HG02981 (cell line): Measurements from ENCODE around the gene CIDEC.
"Not testable (repeated sequence)": the region's sequence is repeated elsewhere in the genome, so short reads cannot be mapped to it uniquely, and the experiment has no call there.

Experiments used
- ATAC-seq: cut with Tn5 transposase; IDR thresholded peaks from one replicate; pipeline ENCODE4 v1.9.1; 2021; ENCODE audit warnings: mild to moderate bottlenecking, moderate library complexity; ENCODE audit not compliant: unreplicated experiment

Gene CIDEC

DNA sequence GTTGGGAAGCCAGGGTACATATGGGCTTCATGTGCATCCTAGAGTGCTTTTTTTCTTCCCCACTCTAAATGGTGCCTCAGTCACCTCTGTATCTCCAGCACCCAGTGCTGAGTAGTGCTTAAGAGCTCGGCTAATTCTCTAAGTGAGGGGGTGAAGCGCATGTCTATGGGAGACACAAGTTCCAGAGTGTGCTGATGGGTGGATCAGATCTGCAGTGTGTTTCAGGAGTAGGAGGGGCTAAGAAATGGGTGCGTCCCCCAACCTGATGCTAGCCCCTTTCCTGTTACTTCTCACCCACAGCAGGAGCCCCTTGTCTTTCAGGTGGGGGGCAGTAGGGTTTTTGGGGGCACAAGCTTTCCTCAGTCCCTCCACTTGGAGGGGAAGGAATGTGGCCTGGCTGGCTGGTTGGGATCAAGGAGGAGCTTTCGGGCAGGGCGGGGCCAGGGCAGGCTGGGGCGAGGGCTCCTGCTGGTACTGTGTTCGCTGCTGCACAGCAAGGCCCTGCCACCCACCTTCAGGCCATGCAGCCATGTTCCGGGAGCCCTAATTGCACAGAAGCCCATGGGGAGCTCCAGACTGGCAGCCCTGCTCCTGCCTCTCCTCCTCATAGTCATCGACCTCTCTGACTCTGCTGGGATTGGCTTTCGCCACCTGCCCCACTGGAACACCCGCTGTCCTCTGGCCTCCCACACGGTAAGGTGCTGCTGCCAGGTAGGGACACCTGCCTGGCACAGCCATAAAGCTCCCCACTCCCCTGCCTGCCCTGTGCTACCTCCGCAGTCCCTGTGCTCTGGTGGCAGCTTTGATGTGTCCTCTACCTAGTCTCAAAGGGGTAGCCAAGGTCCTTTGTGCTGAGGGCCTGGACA lies 22.6 kb upstream of the CIDEC start, which contains the start of gene IL17RE:
TSS of gene IL17RE (plus strand) at position 477 of the 866 bp plus-strand sequence. CDS start at position 562, 85 bp downstream.
- ATAC-seq, result no peak

DNA sequence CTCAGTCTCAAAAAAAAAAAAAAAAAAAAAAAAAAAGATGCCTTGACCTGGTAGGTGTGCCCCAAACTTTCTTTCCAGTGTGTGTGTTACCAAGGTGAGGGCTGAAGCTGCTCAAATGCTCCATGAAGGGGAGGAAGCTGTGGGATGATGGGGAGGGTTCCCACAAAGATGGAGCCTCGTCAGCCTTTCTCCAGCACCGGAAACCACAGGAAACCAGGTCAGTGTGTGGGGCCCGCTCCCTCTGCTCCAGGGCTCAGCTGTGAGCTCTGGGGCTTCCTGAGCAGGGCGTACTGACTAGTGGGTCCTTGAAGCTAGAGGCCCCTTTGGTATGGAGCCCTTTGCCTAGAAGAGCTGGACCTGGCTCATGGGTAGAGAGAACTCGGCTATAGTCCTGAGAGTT lies 21.9 kb upstream of the CIDEC start:
- no peak for ATAC-seq

DNA sequence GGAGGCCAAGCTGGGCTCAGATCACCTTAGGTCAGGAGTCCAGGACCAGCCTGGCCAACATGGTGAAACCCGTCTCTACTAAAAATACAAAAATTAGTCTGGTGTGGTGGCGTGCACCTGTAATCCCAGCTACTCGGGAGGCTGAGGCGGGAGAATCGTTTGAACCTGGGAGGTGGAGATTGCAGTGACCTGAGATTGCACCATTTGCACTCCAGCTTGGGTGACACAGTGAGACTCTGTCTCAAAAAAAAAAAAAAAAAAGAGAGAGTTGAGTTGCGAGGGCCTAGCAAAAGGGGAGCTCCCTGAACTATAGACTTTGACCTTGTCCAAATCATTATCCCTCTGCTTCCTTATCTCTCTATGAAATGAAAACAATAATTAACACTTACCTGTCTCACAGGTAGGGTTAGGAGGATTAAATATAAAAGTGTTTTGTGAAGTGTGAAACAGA lies 20.9 kb upstream of the CIDEC start:
- not testable (repeated sequence) for ATAC-seq

DNA sequence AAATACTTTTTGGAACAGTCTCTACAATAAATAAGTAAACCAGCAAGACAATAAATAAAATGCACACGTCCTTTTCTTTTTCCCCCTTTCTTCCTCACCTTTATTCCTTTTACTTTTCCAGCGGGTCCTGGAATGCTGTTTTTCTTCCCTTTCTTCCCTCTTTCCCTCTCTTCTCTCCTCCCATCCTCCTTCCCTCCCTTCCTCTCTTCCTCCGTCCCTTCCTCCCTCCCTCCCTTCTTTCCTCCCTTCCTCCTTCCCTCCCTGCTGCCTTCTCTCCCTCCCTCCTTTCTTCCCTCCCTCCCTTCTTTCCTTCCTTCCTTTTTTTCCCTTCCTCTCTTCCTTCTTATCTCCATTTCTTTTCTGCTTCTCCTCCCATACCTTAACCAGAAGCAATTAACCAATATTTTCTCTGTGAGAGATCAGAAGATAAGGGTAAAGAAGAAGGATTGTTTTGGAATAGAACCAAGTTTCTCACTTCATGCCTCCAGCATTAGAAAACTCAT lies 19.3 kb upstream of the CIDEC start:
- ATAC-seq, result no peak

DNA sequence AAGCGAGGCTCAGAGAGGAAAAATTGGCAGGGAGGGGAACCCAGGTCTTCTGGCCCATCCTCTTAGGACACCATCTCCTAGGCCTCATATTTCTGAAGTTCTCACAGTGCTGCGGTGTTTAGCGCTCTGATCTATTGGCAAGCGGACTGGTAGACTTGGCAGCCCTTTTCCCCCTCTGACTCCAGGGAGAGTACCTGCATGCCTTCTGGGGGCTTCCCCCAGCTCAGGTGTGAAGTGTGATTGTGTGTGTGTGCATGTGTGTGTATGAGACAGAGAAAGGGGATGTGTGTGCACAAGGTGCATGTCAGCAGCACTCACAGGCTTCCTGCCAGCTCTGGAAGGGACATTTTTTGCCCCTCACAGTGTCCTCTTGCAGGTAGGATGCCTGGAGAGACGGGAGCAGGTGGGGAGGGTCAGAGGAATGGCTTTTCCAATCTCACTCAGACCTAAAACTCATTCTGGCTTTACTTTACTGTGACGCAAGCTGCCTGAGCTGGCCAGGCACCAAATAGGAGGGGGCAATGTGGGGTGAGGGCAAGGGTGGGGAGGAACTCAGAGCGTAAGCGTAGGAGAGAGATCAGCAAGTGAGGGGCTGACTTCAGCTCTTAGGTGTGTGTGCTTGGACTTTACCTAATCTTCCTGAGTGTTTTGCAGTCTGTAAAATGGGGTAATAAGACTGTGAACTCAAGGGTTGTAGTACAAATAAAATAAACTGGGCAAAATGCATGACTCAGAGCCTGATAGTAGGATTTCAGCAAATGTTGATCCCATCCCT lies 18.6 kb upstream of the CIDEC start:
- no peak for ATAC-seq

DNA sequence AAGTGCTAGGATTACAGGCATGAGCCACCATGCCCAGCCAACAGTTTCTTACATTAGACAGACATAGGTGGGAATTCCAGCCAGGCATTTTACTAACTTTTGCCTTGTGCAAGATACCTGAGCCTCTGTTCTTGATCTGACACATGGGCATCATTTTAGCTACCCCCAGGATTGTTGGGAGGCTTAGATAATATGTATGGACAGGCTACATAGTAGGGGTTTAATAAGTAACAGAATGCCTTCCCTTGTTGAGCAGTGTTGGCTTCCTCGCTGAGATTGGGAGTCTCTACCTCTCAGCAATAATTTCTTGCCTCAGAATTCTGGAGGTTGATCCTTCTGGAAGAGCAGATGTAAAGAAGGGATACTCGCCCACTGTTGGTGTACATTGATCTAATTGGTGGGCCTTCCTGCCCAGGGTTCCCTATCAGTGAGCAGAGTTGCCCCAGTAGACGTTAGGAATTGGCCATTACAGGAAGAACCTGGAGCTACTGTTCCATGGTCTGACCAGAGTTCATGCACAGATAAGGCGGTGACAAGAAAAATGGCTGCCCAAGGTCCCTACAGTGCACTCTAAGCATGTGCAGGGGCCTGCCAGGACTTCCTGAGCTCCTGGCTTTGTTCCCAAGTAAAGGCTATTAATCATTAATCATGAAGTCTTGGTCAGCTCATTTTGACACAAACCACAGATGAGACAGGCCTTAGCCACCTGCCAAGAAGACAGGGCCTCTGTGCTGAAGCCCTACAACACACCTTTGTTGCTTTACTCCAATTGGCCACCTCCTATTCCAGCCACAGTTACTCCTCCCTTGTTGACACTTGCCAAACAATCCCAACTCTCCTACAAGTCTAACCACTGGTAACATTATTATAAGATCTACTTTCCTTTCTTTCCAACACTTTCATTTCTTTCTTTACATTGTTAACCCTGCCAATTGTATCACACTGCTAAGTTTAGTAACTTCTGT lies 17.6 kb upstream of the CIDEC start:
- ATAC-seq, result no peak

DNA sequence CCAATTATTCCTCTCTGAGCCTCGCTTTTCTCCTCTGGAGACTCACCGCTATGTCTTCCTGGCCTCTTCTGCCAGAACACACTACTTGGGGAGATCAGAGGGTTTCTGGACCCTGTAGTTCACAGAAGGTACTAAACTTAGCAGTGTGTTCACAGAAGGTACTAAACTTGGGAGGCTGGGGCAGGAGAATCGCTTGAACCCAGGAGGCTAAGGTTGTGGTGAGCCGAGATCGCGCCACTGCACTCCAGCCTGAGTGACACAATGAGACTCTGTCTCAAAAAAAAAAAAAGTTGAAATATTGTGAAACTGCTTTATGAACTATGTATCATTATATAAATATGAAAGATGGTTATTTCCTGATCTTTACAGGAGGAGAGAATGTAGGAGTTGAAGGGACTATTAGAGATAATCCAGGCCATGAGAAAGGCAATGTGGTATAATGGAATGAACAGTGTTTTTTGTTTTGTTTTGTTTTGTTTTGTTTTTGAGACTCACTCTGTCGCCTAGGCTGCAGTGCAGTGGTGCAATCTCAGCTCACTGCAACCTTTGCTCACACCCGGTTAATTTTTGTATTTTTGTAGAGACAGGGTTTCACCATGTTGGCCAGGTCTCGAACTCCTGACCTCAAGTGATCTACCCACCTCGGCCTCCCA lies 16.8 kb upstream of the CIDEC start:
- ATAC-seq, result not testable (repeated sequence)

DNA sequence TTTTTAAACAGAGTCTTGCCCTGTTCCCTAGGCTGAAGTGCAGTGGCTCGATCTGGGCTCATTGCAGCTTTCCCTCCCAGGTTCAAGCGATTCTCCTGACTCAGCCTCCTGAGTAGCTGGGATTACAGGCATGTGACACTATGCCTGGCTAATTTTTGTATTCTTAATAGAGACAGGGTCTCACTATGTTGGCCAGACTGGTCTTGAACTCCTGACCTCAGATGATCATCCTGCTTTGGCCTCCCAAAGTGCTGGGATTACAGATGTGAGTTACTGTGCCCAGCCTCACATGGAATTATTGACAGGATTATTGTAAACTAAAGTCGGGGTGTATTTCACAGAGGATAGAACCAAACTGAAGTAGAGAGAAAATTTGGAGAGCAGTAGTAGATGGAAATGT lies 15.7 kb upstream of the CIDEC start:
- ATAC-seq, result not testable (repeated sequence)

DNA sequence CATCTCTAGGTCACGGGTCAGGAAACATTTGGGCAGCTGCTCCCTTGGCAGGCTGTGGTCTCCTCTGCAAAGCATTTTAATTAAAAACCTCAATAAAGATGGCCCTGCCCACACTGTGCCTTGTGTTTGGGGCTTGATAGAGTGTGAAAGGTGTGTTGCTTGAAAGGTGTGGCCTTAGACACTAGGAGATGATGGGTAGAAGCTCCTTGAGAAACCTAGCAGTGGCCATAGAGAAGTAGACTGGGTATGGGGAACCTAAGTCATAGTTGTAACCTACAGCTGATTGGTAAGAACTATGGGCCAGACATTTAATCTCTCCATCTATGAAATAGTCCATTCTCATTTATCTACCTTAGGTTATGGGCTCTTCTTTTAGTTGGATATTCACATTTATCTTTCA lies 13.7 kb upstream of the CIDEC start:
- ATAC-seq, result no peak

DNA sequence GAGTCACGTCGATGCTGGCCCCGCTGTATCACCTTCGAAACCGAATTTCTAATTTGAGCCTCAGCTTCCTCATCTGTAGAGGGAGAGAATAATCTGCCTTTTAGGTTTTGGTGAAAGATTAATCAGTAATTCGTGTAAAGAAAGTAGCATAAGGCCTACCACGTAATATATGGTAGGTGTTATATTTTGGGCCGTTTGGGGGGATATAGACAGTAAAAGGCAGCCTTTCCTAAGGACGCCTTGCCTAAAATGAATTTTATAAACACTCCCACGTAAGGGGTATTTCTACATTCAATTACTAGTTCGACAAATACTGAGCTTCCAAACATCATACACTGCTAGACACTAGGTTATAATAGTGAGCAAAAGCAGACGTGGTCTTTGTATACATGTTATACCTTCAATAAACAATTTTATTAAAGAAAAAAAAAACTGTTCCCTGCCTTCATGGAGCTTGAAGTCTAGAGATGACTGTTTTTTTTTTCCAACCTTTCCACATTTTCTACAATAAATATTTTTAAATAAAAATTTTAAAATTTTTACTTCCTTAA lies 11.1 kb upstream of the CIDEC start:
- no peak for ATAC-seq

DNA sequence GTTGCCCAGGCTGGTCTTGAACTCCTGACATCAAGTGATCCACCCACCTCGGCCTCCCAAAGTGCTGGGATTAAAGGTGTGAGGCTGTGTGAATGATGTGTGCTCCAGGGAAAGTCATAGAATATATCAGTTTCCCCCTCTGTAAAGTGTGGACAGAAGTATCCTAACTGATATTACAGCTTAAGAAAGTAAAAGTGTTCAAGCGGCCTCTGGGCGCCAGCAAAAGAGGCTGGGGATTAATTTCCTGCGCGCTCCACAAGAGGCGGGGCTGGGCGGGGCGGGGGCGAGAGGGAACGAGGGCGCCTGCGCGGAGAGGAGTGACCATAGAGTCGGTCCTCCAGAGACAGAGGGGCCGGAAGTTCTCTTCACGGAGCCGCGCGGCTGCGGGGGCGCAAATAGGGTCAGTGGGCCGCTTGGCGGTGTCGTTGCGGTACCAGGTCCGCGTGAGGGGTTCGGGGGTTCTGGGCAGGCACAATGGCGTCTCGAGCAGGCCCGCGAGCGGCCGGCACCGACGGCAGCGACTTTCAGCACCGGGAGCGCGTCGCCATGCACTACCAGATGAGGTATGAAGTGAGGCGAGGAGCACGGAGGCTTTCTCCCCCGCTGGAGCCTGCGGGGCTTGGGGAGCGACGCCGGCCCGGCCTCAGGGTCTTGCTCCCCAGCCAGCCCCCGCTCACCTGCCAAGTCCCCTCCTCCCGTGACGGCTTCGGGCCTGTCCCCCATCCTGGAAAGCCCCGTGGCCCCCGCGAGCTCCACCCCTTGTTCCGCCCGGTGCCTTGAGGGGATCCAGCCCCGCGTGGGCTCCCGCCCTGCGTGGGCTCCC lies 10.4 kb upstream of the CIDEC start, which contains the start of gene JAGN1:
TSS of gene JAGN1 (plus strand) at position 362 of the 823 bp plus-strand sequence. CDS start at position 475, 113 bp downstream.
- ATAC-seq, result peak; percentile 75

DNA sequence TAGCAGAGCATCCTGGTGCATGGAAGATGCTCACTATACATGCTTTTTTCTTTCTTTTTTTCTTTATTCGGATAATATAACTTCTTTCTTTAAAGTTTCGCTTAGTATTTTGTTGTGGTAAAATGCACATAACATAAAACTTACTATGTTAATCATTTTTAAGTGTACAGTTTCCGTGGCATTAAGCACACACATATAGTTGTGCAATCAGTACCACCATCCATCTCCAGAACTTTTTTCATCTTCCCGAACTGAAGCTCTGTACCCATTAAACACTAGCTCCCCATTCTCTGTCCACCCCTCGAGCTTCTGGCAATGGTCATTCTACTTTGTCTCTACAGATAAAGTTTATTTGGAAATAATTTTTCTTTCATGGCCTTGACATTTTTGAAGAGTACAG lies 9.4 kb upstream of the CIDEC start:
- ATAC-seq, result no peak

DNA sequence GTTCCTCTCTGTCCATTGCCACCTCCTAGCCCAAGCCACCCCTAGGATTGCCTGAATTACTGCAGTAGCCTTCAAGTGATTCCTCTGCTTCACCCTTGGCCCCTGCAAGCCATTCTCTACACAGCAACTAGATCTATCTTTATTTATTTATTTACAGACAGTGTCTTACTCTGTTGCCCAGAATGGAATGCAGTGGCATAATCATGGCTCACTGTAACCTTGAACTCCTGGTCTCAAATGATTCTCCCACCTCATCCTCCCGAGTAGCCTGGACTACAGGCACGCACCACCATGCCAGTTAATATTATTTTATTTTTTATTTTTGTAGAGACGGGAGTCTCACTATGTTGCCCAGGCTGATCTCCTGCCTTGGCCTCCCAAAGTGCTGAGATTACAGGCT lies 8.5 kb upstream of the CIDEC start:
- no peak for ATAC-seq

DNA sequence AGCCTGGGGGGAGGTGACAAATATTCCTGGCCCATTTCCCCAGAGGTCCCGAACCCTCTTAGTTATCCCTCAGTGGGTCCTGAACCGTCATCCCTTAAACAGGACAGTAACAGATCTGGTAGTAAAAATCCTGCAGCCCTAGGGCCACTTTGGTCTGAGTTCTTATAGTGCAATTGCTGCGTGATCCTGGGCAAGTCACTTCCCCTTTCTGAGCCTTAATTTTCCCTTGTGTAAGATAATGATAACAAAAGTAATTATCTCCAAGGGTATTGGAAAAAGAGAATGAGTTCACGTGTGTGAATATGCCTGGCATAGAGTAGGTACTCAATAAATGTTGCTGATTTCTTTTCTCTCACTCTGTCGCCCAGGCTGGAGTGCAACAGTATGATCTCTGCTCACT lies 7.4 kb upstream of the CIDEC start:
- ATAC-seq, result no peak

DNA sequence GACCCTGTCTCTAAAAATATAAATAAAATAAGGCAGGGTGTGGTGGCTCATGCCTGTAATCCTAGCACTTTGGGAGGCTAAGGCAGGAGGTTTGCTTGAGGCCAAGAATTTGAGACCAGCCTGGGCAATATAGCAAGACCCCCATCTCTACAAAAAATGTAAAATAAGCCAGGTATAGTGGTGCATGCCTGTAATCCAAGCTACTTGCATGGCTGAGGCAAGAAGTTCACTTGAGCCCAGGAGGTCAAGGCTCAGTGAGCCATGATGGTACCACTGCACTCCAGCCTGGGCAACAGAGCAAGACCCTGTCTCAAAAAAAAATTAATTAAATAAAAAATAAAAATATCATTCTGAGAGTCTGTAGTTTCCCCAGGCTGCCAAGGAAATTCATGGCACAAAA lies 6.3 kb upstream of the CIDEC start:
- no peak for ATAC-seq

DNA sequence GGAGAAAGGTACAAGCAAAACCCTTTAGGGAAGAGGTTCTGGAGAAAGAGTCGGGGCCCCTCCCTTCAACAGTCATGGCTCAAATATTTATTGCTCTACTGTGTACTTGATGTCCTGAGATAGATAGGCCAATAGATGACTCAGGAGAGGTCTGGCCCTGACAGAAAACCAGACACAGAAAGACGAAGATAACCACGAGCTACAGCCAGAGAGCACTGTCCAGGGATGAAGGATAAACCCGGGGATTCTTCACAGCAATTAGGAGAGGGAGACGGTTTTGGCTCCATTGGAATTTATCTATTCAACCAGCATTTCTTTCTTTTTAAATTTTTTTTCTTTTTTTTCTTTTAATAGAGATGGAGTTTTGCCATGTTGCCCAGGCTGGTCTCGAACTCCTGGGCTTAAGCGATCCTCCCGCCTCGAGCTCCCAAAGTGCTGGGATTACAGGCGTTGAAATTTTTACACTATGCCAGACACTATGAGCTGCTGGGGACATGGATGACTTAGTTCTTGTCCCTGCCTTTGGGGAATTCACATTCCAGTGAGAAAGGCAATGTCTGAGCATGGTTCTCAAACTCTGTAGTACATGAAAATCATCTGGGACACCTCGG lies 4.6 kb upstream of the CIDEC start:
- no peak for ATAC-seq

DNA sequence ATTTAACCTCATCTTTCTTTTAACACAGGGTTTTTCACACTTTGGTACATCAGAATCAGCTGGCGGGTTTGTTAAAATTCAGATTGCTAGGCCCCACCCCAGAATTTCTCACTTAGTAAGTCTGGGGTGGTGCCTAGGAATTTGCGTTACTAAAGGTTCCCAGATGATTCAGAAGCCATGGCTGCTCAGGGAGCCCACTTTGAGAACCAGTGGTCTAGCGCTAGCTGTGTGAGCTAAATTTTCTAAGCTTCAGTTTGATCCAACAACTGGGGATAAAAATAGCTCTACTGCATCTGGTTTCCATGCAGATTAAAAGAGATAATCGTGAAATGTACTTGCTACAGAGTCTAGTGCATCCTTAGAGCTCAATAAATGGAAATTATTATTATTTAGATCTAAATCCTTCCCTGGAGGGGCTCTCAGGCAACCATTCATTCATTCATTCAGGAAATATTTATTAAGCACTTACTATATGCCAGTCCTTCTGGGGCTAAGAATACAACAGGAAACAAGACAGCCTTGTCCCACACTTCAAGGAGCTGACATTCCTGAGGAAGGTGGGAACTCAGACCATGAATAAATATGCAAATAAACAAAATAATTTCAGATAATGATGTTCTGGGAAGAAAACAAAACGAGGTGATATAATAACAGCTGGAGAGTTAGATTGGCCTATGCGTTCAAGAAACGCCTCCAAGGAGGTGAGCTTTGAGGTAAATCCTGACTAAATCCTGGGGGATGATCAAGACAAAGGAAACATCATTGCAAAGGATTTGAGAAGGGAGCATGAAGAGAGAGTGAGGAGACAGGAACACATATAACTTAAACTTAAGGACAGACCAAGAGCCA lies 3.9 kb upstream of the CIDEC start:
- ATAC-seq, result no peak
